Measurements from ENCODE around the gene USB1. TPM values are rescaled to one million over a fixed set of nuclear protein-coding genes. Genes with fewer than 3 reads are reported as not detected.

Gene USB1
- total RNA-seq, 2 donors from 2014 or later = 42.6 to 43.8 TPM

DNA sequence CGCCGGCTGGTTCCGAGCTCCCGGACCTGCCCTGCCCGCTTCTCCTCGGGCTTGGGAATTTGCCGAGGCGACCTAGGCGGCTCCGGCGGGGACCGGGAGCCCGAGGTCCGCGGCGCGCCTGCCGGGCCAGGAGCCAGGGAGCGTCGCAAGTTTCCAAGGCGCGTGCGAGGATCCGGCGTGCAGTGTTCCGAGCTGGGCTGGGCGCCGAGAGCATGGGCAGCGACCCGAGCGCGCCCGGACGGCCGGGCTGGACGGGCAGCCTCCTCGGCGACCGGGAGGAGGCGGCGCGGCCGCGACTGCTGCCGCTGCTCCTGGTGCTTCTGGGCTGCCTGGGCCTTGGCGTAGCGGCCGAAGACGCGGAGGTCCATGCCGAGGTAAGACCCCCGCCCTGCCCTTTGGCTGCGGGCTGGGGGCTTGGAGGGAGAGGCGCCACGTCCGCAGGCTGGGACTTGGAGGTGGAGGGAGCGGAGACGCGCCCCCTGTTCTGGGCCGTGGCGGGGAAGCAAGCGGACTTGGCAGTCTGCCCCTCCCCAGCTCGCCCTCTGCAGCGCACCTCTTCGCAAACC, 25.0 kb downstream of the USB1 start:
- intact Hi-C loops (cut with DNase I, micrococcal nuclease) = loop anchor here (10.0 kb wide), 3 partner anchors 99 to 219 kb away; partner anchors contain the start of genes CFAP20 (in 1 of the 2) and CSNK2A2 (in 1 of the 2)
- peak; percentile 48 to 66 for DNase-seq
- ATAC-seq = peak; percentile 14

DNA sequence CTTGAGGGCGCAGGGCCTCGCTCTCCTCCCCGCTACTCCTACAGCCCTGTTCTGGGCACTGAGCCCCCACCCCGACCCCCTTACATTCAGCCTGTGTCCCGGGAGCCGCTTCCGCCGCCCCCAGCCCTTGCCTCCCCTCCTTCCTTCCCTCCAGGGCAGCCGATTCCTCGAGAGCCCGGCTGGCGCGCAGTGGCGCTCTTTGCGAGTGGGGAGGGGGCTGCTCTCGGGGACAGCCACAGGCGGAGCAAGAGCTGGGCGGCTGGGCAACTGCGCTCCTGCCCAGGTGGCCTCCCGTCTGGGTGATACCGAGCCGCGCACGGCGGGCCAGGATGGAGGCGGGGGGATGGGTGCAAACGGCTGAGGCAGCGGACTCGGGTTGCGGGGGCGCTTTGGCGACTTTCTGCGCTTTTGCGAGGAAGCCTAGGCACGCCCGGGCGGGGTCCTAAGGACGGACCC, 25.5 kb downstream of the USB1 start:
- peak in 1 of 2 donors; percentile 59 for DNase-seq
- ATAC-seq = no peak
- intact Hi-C loops (cut with DNase I, micrococcal nuclease) = loop anchor here (10.0 kb wide), 3 partner anchors 98 to 218 kb away; partner anchors contain the start of genes CFAP20 (in 1 of the 2) and CSNK2A2 (in 1 of the 2)

DNA sequence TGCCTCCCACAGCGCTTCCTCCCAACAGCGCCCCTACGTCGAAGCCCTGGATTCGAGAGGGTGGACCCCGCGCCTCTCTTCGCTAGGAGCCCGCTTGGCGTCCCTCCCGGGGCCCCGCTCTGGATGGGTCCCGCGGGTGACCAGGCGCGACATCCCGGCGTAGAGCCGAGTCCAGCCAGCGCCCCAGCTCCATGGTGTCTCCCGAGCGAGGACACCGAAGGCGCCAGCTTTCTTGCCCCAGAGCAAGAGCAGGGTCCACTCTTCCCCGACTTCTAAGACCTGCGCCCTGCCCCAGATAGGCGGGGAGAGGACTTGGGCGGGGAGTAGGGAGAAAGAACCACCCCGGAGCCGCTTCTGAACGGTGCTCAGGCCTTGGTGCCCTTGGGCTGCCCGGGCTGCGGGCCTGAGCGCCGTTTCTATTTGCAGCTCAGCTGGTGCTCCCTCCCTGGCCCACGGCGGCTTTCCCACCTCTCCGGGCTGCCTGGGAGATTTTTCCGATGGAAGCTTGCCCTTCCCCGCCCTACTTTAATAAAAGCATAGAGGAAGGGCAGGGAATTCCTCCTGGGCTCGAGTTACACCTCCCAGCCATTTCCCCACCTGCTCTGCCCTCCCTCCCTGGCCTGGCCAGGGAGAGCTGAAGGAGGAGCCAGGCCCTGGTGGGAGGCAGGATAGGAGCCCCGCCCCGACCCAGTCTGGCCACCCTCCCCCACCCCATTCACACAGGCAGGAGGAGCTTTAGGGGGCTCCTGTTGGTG, 26.1 kb downstream of the USB1 start:
- peak; percentile 74 to 78 for DNase-seq
- ATAC-seq = peak; percentile 47
- intact Hi-C loops (cut with DNase I, micrococcal nuclease) = loop anchor here (10.0 kb wide), 3 partner anchors 97 to 217 kb away; partner anchors contain the start of genes CFAP20 (in 1 of the 2) and CSNK2A2 (in 1 of the 2)

DNA sequence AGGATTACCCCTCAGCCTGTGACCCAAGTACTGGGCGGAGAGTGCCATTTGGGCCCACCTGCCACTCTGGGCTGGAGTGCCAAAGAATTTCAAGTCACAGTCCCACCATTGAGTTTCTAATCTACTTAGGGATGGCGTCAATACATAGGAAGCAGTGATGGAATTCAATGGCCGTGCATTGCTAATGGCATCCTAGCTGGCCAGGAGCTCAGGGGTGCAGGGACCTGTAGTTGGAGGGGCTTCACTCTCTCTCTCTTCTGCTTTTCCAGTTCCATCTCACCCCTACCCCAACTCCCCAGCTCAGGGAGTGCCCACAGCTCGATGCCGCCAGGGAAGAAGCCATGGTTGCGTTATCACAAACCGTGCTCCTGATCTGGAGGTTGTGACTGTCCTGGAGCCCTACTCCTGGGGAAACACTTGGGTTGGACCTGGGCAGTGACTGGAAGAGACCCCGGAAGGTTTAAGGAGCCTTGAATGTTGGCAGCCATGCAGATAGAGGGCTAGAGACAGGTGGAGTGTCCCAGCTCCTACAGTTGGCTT, 26.8 kb downstream of the USB1 start:
- ATAC-seq (no peak), DNase-seq (peak in 1 of 2 donors; percentile 28)
- intact Hi-C loops (cut with DNase I, micrococcal nuclease) = loop anchor here (10.0 kb wide), 3 partner anchors 97 to 217 kb away; partner anchors contain the start of genes CFAP20 (in 1 of the 2) and CSNK2A2 (in 1 of the 2)

DNA sequence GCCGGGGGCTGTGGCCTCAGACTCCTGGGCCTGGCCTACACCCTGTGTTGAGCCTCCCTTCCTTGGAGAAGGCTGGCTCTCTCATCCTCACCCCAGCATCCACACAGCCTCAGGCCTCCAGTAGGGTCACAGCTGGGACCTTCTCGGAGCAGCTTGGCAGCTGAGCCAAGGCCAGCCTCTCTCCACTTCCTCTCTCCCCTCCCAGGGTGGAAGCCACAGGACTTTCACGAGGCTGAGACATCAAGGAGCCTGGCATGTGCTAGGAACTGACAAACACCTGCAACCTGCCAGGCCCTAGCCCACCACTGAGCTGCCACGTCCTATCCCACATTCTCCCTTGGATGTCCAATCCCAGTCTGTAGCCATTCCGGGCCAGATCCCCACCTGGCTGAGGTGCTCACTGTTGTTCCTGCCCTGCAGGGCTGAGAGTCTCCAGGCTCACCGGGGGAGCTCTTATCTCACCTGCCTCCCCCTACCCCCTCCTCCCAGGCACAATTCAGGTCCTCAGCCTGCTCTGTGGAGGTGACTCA, 27.4 kb downstream of the USB1 start:
- ATAC-seq (no peak), DNase-seq (peak in 1 of 2 donors; percentile 25)
- intact Hi-C loops (cut with DNase I, micrococcal nuclease) = loop anchor here (10.0 kb wide), 3 partner anchors 96 to 216 kb away; partner anchors contain the start of genes CFAP20 (in 1 of the 2) and CSNK2A2 (in 1 of the 2)

DNA sequence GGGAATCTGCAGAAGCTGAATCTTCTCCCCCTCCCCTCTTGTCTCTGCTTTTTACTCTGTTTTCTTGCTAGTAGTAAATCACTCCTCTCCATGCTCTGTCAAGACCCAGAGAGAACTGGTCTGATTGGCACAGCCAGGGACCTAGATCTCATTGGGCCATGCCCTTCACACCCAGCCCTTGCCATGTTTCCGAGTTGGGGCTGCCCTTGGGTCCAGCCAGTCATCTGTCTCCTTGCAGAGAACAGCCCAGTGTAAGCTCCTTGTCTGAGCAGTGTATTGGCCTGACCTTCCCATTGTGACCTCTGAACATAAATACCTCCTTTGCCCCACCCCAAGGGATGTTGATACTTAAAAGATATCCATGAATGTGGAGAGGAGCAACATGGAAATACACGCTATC, 28.2 kb downstream of the USB1 start:
- ATAC-seq = no peak
- intact Hi-C loops (cut with DNase I, micrococcal nuclease) = loop anchor here (10.0 kb wide), 3 partner anchors 95 to 215 kb away; partner anchors contain the start of genes CFAP20 (in 1 of the 2) and CSNK2A2 (in 1 of the 2)
- peak in 1 of 2 donors; percentile 26 for DNase-seq

- intact Hi-C loops (cut with DNase I, micrococcal nuclease) = no loop called here
- ATAC-seq = no peak
- no peak for DNase-seq
These were observed 29.1 kb downstream of the USB1 start for GRCh38 chr16:58030136-58030840.

GRCh38 chr16:58031016-58031800, 30.0 kb downstream of the USB1 start:
- DNase-seq = no peak
- no peak for ATAC-seq
- intact Hi-C loops (cut with DNase I, micrococcal nuclease) = no loop called here

DNA sequence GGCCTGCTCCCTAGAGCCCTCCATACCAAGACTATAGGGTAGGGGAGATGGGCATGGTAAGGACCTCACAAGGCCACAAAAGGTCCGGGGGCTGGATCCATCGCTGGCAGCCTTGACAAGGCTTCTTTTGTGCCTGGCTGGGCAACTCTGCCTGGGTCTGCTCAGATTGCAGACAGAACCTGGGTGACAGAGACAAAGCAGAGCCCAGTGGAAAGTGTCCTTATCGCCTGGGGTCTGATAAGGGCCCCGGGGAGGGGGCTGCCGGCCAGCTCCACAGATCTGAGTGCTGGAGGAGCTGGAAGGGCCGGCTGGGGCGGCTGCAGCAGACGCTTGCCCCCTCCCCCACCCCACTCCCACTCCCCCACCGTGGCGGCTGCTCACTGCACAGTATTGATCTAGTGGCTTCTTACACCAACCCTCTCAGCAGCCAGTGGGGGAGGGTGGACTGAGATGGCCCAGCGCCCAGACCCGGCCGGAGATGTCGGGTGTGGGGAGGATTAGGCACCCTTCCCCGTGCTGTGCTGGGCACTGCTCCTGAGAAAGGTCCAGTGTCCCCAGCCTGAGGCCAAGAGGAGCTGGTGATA, 31.6 kb downstream of the USB1 start:
- intact Hi-C loops (cut with DNase I, micrococcal nuclease) = no loop called here
- ATAC-seq (no peak), DNase-seq (no peak)

DNA sequence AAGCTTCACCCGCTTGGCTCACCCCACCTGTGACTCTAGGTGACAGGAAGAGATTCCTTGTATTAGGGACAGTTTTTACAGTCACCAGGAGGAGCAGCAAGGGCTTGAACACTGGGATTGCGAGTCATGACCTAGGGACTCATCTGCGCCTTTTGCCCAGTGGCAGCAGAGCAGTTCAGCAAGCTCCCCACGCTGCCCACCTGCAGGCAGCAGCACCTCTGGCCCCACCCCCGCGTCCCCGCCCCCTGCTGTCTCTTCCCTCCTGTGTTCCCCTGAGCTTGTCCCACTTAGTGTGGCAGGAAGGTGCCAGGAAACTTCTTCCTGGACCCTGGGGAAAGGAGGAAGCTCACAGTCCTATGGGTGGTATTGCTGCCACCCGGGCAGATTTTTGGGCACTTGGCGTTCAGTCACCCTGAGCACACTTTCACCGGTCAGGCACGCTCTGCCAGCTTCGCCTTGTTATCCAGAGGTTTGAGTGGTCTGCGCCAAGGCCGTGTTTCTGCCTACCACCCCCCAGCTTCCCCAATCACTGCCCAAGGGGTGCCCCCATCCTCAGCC, 33.0 kb downstream of the USB1 start:
- ATAC-seq (no peak), DNase-seq (no peak)
- intact Hi-C loops (cut with DNase I, micrococcal nuclease) = no loop called here

DNA sequence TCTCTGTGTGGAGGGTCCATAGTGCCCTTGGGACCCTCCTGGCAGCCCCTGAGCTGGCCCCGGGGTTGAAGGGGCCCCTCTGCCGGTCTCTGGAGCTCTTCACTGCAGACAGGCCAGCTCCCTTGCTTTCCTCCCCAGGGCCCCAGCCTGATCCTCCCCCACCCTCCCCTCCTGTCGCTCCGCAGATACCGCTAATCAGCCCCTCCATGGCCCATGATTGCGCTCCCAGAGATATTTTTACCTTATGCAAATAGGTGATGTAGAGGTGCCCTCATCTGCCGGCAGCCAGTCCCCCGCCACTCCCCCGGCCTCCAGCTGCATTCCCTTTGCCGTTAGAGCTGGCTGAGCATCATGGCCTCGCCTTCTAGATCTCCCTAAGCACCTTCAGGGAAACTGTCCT, 33.6 kb downstream of the USB1 start:
- DNase-seq (no peak), ATAC-seq (no peak)
- intact Hi-C loops (cut with DNase I, micrococcal nuclease) = no loop called here

- intact Hi-C loops (cut with DNase I, micrococcal nuclease) = no loop called here
- no peak for DNase-seq
- no peak for ATAC-seq
These were observed 34.4 kb downstream of the USB1 start for GRCh38 chr16:58035356-58036170.

DNA sequence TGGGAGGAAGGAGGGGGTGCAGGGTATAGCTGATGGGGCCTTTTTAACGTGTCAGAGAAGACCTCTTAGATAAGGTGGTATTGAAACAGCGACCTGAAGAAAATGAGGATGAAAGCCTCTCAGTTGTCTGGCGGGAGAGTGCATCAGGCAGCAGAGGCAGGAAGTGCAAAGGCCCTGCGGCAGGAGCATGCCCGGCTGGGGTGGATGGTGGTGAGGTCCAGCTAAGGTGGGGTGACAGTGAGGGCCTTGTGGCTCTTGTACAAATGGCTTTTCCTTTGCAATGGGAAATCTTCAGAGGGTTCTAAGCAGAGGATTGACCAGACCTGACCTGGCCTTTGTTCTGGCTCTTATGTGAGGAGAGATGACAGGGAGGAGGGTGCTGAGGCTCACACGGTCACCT, 35.7 kb downstream of the USB1 start:
- intact Hi-C loops (cut with DNase I, micrococcal nuclease) = no loop called here
- no peak for DNase-seq
- ATAC-seq = no peak

GRCh38 chr16:58037365-58038057, 36.3 kb downstream of the USB1 start:
- intact Hi-C loops (cut with DNase I, micrococcal nuclease) = no loop called here
- no peak for ATAC-seq
- no peak for DNase-seq

DNA sequence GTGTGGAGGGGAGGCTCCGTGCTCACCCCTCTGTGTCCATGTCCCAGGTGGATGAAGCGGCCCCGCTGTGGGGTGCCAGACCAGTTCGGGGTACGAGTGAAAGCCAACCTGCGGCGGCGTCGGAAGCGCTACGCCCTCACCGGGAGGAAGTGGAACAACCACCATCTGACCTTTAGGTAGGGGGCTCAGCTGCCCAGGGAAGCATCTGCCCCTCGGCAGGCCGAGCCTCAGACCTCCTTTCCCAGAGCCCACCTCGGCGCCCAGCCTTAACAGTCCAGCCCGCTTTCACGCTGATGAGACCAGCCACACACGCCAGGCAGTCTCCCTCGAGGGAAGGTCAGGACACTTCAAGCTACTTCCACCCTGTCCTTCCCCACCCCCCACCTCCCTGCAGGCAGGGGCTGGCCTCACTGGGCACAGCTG, 37.0 kb downstream of the USB1 start:
- intact Hi-C loops (cut with DNase I, micrococcal nuclease) = no loop called here
- DNase-seq = no peak
- no peak for ATAC-seq
